Right atrium auricular region (tissue), 2 donors: ENCODE data around the gene ANAPC10. TPM values are rescaled to one million over a fixed set of nuclear protein-coding genes. Genes with fewer than 3 reads are reported as not detected.

Source experiments
- DNase-seq: peaks from one replicate; pipeline ENCODE4 v3.0.0-alpha.2; 2019; ENCODE audit warnings: low spot score
- H3K27ac ChIP-seq, 2 donors: fragments of 200-600 bp; sonication (generic); 1 replicate in 1 of 2; 2 replicates in 1 of 2; pipeline ENCODE4 v1.5.1; 2016 to 2019
- H3K27me3 ChIP-seq, 2 donors: fragments of 200-600 bp; sonication (generic); one replicate each; pipeline versions ENCODE4 v1.5.1 to v1.6.0; 2017 to 2019
- H3K36me3 ChIP-seq: fragments of 200-600 bp; sonication (generic); one replicate; pipeline ENCODE4 v1.5.1; 2016
- H3K4me1 ChIP-seq, 2 donors: fragments of 200-600 bp; sonication (generic); one replicate each; pipeline versions ENCODE4 v1.5.1 to v1.6.0; 2017 to 2019
- H3K4me3 ChIP-seq, 2 donors: fragments of 200-600 bp; sonication (generic); 1 replicate in 1 of 2; 2 replicates in 1 of 2; pipeline ENCODE4 v1.5.1; 2017 to 2019; ENCODE audit warnings: mild to moderate bottlenecking in 1 of 2, moderate library complexity in 1 of 2
- H3K9me3 ChIP-seq, 2 donors: fragments of 200-600 bp; sonication (generic); one replicate each; pipeline ENCODE4 v1.5.1; 2019
- total RNA-seq, 2 donors: library from RNA; depleted of rRNA; stranded (reverse); fragments of >200 nt; gene quantifications; one replicate each; pipeline ENCODE4 v1.1.0, GENCODE V29; 2016
- TF ChIP-seq, protein P1 (sequence below), 2 donors: fragments of 200-600 bp; sonication (generic); IDR thresholded peaks; one replicate each; pipeline ENCODE4 v1.5.1; 2019; ENCODE audit warnings: antibody characterized with exemption in 2 of 2

ANAPC10 gene
- total RNA-seq, 2 donors from 2014 or later = 15.4 to 20.3 TPM

- TF ChIP-seq, protein P1, sequence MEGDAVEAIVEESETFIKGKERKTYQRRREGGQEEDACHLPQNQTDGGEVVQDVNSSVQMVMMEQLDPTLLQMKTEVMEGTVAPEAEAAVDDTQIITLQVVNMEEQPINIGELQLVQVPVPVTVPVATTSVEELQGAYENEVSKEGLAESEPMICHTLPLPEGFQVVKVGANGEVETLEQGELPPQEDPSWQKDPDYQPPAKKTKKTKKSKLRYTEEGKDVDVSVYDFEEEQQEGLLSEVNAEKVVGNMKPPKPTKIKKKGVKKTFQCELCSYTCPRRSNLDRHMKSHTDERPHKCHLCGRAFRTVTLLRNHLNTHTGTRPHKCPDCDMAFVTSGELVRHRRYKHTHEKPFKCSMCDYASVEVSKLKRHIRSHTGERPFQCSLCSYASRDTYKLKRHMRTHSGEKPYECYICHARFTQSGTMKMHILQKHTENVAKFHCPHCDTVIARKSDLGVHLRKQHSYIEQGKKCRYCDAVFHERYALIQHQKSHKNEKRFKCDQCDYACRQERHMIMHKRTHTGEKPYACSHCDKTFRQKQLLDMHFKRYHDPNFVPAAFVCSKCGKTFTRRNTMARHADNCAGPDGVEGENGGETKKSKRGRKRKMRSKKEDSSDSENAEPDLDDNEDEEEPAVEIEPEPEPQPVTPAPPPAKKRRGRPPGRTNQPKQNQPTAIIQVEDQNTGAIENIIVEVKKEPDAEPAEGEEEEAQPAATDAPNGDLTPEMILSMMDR (IDR thresholded peaks at IDR 0.05) = no peak
- Histone ChIP-seq H3K4me1 (no peaks in the 10 kb centered on the region), H3K36me3 (no peaks in the 10 kb centered on the region), H3K27me3 (no peaks in the 10 kb centered on the region), H3K4me3 (no peak overlapping the region), H3K27ac (no peak overlapping the region), H3K9me3 (peaks cover 0 to 40% of the 10 kb centered on the region in 2 donors)
- DNase-seq = no peak
Observed at GRCh38 chr4:144955104-144955503, 142.9 kb downstream of the ANAPC10 start.

- no peaks in the 10 kb centered on the region for H3K4me1 ChIP-seq
- peaks cover 0 to 40% of the 10 kb centered on the region in 2 donors for H3K9me3 ChIP-seq
- H3K4me3 ChIP-seq = no peak overlapping the region
- DNase-seq = no peak
- no peak overlapping the region for H3K27ac ChIP-seq
- TF ChIP-seq, protein P1 (IDR thresholded peaks at IDR 0.05) = no peak
- H3K36me3 ChIP-seq = no peaks in the 10 kb centered on the region
- no peaks in the 10 kb centered on the region for H3K27me3 ChIP-seq
Observed at GRCh38 chr4:144954230-144954629, 143.8 kb downstream of the ANAPC10 start.

DNA sequence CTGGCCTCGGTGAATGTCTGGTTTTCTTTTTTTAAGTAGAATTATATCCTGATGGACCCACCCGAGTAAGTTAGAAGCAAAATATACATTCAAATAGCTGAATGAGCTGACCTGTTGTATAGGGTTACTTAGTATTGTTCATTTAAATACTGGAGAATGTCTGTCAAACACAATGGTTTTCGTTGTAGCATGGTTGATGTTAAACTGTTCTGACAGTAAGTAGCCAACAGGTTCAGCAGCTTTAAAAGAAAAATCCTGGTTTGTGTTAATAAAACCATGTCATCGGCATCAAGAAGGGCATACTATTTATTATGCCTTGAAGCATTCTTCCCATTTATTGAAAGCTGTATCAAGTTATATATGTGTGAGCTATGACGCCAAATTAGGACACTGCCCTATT is 149.6 kb downstream of the ANAPC10 start:
- no peak overlapping the region for H3K27ac ChIP-seq
- TF ChIP-seq, protein P1 (IDR thresholded peaks at IDR 0.05) = no peak
- H3K36me3 ChIP-seq = no peaks in the 10 kb centered on the region
- no peak for DNase-seq
- H3K9me3 ChIP-seq = peaks cover 0 to 16% of the 10 kb centered on the region in 2 donors
- H3K4me1 ChIP-seq = no peaks in the 10 kb centered on the region
- no peaks in the 10 kb centered on the region for H3K27me3 ChIP-seq
- no peak overlapping the region for H3K4me3 ChIP-seq

- Histone ChIP-seq H3K27ac (no peak overlapping the region), H3K4me3 (no peak overlapping the region), H3K9me3 (peaks cover 0 to 12% of the 10 kb centered on the region in 2 donors), H3K27me3 (no peaks in the 10 kb centered on the region), H3K4me1 (no peaks in the 10 kb centered on the region), H3K36me3 (no peaks in the 10 kb centered on the region)
- TF ChIP-seq, protein P1 (IDR thresholded peaks at IDR 0.05) = no peak
- no peak for DNase-seq
Observed at GRCh38 chr4:144948009-144948408, 150.0 kb downstream of the ANAPC10 start.

Other genes starting within 250 kb of the ANAPC10 start
- 10 to 100 TPM; 36.2 to 43.9 TPM for gene ABCE1, start 115 bp upstream of the ANAPC10 start, total RNA-seq
- gene OTUD4, start 82.4 kb upstream of the ANAPC10 start, total RNA-seq = 10 to 100 TPM; 20.6 to 23.7 TPM